Upper lobe of left lung (tissue), 4 donors: ENCODE measurements around the gene LPCAT1.

ENCODE experiments used
- EP300 ChIP-seq, 4 donors: sonication (generic); formaldehyde crosslinking; IDR thresholded peaks; one replicate each; pipeline ENCODE4 v1.5.1; 2017; ENCODE audit warnings: antibody characterized with exemption in 4 of 4, control low read depth in 2 of 4
- POLR2A ChIP-seq, 4 donors: fragments of 450-650 bp; IDR thresholded peaks; one replicate each; pipeline ENCODE4 v1.5.1; 2016 to 2017; ENCODE audit warnings: antibody characterized with exemption in 4 of 4, mild to moderate bottlenecking in 2 of 4
- POLR2AphosphoS5 ChIP-seq, 2 donors: sonication (generic); formaldehyde crosslinking; IDR thresholded peaks; one replicate each; pipeline ENCODE4 v1.5.1; 2017; ENCODE audit warnings: antibody characterized with exemption in 2 of 2
- TF ChIP-seq, protein P1 (sequence below), 6 experiments: fragments of 450-650 bp in 4 of 6; fragments of 200-600 bp in 2 of 6; sonication (generic) in 2 of 6; IDR thresholded peaks; one replicate each; pipeline ENCODE4 v1.5.1; 2016 to 2019; ENCODE audit warnings: antibody characterized with exemption in 6 of 6

GRCh38 chr5:1445313-1445688 is 78.5 kb downstream of the LPCAT1 start, which contains the start of gene SLC6A3:
- TF ChIP-seq, protein P1, sequence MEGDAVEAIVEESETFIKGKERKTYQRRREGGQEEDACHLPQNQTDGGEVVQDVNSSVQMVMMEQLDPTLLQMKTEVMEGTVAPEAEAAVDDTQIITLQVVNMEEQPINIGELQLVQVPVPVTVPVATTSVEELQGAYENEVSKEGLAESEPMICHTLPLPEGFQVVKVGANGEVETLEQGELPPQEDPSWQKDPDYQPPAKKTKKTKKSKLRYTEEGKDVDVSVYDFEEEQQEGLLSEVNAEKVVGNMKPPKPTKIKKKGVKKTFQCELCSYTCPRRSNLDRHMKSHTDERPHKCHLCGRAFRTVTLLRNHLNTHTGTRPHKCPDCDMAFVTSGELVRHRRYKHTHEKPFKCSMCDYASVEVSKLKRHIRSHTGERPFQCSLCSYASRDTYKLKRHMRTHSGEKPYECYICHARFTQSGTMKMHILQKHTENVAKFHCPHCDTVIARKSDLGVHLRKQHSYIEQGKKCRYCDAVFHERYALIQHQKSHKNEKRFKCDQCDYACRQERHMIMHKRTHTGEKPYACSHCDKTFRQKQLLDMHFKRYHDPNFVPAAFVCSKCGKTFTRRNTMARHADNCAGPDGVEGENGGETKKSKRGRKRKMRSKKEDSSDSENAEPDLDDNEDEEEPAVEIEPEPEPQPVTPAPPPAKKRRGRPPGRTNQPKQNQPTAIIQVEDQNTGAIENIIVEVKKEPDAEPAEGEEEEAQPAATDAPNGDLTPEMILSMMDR (IDR thresholded peaks at IDR 0.05) = no peak
- no peak for TF ChIP-seq POLR2A (IDR thresholded peaks at IDR 0.05)
- TF ChIP-seq POLR2AphosphoS5 (IDR thresholded peaks at IDR 0.05) = no peak
- no peak for TF ChIP-seq EP300 (IDR thresholded peaks at IDR 0.05)
